Fibroblast of lung (primary cell): ENCODE results near the gene GPC6. TPM values are rescaled to one million over a fixed set of nuclear protein-coding genes. Genes with fewer than 3 reads are reported as not detected.

ENCODE experiments used
- DNase-seq, 2 donors: peaks; one replicate each; pipeline versions ENCODE4 v3.0.0 to v3.0.0-alpha.2; 2010; ENCODE audit warnings: low read depth in 2 of 2
- H2AFZ ChIP-seq: 2 replicates; pipeline ENCODE4 v1.5.1; 2012; ENCODE audit warnings: low read length, control low read depth, inconsistent platforms
- H3K27ac ChIP-seq: 2 replicates; pipeline ENCODE4 v1.5.1; 2011; ENCODE audit warnings: low read length, control low read depth; ENCODE audit not compliant: insufficient read depth
- H3K27me3 ChIP-seq: 2 replicates; pipeline ENCODE4 v1.5.1; 2011; ENCODE audit warnings: mild to moderate bottlenecking, low read length; ENCODE audit not compliant: control insufficient read depth, insufficient read depth
- H3K36me3 ChIP-seq: 2 replicates; pipeline ENCODE4 v1.5.1; 2011; ENCODE audit warnings: low read length; ENCODE audit not compliant: control insufficient read depth, insufficient read depth
- H3K4me1 ChIP-seq: 2 replicates; pipeline ENCODE4 v1.5.1; 2011; ENCODE audit warnings: low read length; ENCODE audit not compliant: control insufficient read depth, insufficient read depth; ENCODE audit errors: extremely low read depth
- H3K4me2 ChIP-seq: 2 replicates; pipeline ENCODE4 v1.5.1; 2011; ENCODE audit warnings: low read length, control low read depth; ENCODE audit not compliant: insufficient read depth; ENCODE audit errors: extremely low read depth
- H3K4me3 ChIP-seq, 4 experiments: fragments of 200-600 bp in 1 of 4; sonication (generic) in 1 of 4; replicated peaks in 1 of 4; 2 replicates each; pipeline ENCODE4 v1.5.1; 2011 to 2016; ENCODE audit warnings: low read length in 4 of 4, low read depth in 3 of 4, mild to moderate bottlenecking in 3 of 4, control low read depth in 2 of 4, inconsistent platforms in 1 of 4, mixed read lengths in 1 of 4; ENCODE audit not compliant: insufficient read depth in 1 of 4; ENCODE audit errors: control extremely low read depth in 1 of 4
- H3K79me2 ChIP-seq: 2 replicates; pipeline ENCODE4 v1.5.1; 2012; ENCODE audit warnings: mild to moderate bottlenecking, low read length, inconsistent platforms; ENCODE audit not compliant: control insufficient read depth, insufficient read depth
- H3K9ac ChIP-seq: 2 replicates; pipeline ENCODE4 v1.5.1; 2011; ENCODE audit warnings: mild to moderate bottlenecking, low read length, control low read depth; ENCODE audit not compliant: insufficient read depth
- H3K9me3 ChIP-seq: 2 replicates; pipeline ENCODE4 v1.5.1; 2012; ENCODE audit warnings: low read depth, low read length; ENCODE audit not compliant: control insufficient read depth, insufficient read depth
- H4K20me1 ChIP-seq: 2 replicates; pipeline ENCODE4 v1.5.1; 2011; ENCODE audit warnings: low read length; ENCODE audit not compliant: control insufficient read depth, insufficient read depth; ENCODE audit errors: extremely low read depth
- EZH2 ChIP-seq: IDR thresholded peaks from 2 replicates; pipeline ENCODE4 v1.5.1; 2012; ENCODE audit warnings: low read length, control low read depth, mild to moderate bottlenecking; ENCODE audit errors: missing control alignments
- polyA plus RNA-seq, 2 donors: library from polyadenylated mRNA; depleted of rRNA in 1 of 2; stranded (reverse) in 1 of 2; unstranded in 1 of 2; fragments of >200 nt; gene quantifications; 2 replicates each; pipeline ENCODE4 v1.2.1, GENCODE V29; 2011 to 2012; ENCODE audit warnings: missing spikeins in 1 of 2
- total RNA-seq: library from RNA; depleted of rRNA; stranded (reverse); fragments of >200 nt; gene quantifications from 2 replicates; pipeline ENCODE4 v1.2.1, GENCODE V29; 2014
- TF ChIP-seq, protein P1 (sequence below), 2 donors: IDR thresholded peaks in 1 of 2; conservative IDR thresholded peaks in 1 of 2; 1 replicate in 1 of 2; 2 replicates in 1 of 2; pipeline ENCODE4 v1.5.1; 2011 to 2012; ENCODE audit warnings: low read length in 2 of 2, control low read depth in 1 of 2, inconsistent platforms in 1 of 2, low read depth in 1 of 2, mild to moderate bottlenecking in 1 of 2

Gene GPC6
- total and polyA plus RNA-seq, 2 donors (not counting 1 experiment from before 2014, with no cell fraction given): 11.2 to 33.7 TPM

- no peak overlapping the region for H3K9ac ChIP-seq
- no peak for DNase-seq
- H3K36me3 ChIP-seq: no peaks in the 10 kb centered on the region
- no peaks in the 10 kb centered on the region for H4K20me1 ChIP-seq
- no peak overlapping the region for H3K4me3 ChIP-seq
- H2AFZ ChIP-seq: no peak overlapping the region
- H3K27me3 ChIP-seq: no peaks in the 10 kb centered on the region
- no peak overlapping the region for H3K27ac ChIP-seq
- TF ChIP-seq, protein P1, sequence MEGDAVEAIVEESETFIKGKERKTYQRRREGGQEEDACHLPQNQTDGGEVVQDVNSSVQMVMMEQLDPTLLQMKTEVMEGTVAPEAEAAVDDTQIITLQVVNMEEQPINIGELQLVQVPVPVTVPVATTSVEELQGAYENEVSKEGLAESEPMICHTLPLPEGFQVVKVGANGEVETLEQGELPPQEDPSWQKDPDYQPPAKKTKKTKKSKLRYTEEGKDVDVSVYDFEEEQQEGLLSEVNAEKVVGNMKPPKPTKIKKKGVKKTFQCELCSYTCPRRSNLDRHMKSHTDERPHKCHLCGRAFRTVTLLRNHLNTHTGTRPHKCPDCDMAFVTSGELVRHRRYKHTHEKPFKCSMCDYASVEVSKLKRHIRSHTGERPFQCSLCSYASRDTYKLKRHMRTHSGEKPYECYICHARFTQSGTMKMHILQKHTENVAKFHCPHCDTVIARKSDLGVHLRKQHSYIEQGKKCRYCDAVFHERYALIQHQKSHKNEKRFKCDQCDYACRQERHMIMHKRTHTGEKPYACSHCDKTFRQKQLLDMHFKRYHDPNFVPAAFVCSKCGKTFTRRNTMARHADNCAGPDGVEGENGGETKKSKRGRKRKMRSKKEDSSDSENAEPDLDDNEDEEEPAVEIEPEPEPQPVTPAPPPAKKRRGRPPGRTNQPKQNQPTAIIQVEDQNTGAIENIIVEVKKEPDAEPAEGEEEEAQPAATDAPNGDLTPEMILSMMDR (conservative IDR thresholded peaks at IDR 0.05 in 1 of 2, IDR thresholded peaks at IDR 0.05 in 1 of 2; ENCODE audit: low read depth in 1 of 2, low read length in 2 of 2): no peak
- no peak for TF ChIP-seq EZH2
- no peak overlapping the region for H3K4me2 ChIP-seq
- peaks cover 13% of the 10 kb centered on the region for H3K79me2 ChIP-seq
- no peaks in the 10 kb centered on the region for H3K4me1 ChIP-seq
- H3K9me3 ChIP-seq: no peaks in the 10 kb centered on the region
These were observed 5.3 kb downstream of the GPC6 start for GRCh38 chr13:93231867-93232266.

- no peak for TF ChIP-seq EZH2
- TF ChIP-seq, protein P1 (conservative IDR thresholded peaks at IDR 0.05 in 1 of 2, IDR thresholded peaks at IDR 0.05 in 1 of 2; ENCODE audit: low read depth in 1 of 2, low read length in 2 of 2): no peak
- no peak for DNase-seq
- Histone ChIP-seq H2AFZ (no peak overlapping the region), H3K9ac (no peak overlapping the region), H3K27me3 (no peaks in the 10 kb centered on the region), H3K4me1 (no peaks in the 10 kb centered on the region), H3K27ac (no peak overlapping the region), H3K79me2 (peaks cover 7% of the 10 kb centered on the region), H3K4me2 (no peak overlapping the region), H3K36me3 (no peaks in the 10 kb centered on the region), H3K4me3 (no peak overlapping the region), H4K20me1 (no peaks in the 10 kb centered on the region), H3K9me3 (no peaks in the 10 kb centered on the region)
These were observed 7.4 kb downstream of the GPC6 start for GRCh38 chr13:93233997-93234416.

- Histone ChIP-seq H3K36me3 (no peaks in the 10 kb centered on the region), H4K20me1 (no peaks in the 10 kb centered on the region), H3K4me2 (no peak overlapping the region), H3K9ac (no peak overlapping the region), H3K9me3 (no peaks in the 10 kb centered on the region), H3K27ac (no peak overlapping the region), H3K4me1 (no peaks in the 10 kb centered on the region), H3K4me3 (no peak overlapping the region), H3K27me3 (no peaks in the 10 kb centered on the region), H3K79me2 (peaks cover 4% of the 10 kb centered on the region), H2AFZ (no peak overlapping the region)
- DNase-seq: no peak
- no peak for TF ChIP-seq EZH2
- TF ChIP-seq, protein P1 (conservative IDR thresholded peaks at IDR 0.05 in 1 of 2, IDR thresholded peaks at IDR 0.05 in 1 of 2; ENCODE audit: low read depth in 1 of 2, low read length in 2 of 2): no peak
These were observed 7.9 kb downstream of the GPC6 start for GRCh38 chr13:93234459-93234858.
